Osteoblast (primary cell): ENCODE results near the gene KRTAP10-3. TPM values are rescaled to one million over a fixed set of nuclear protein-coding genes. Genes with fewer than 3 reads are reported as not detected.
"Not testable (repeated sequence)": the region's sequence is repeated elsewhere in the genome, so short reads cannot be mapped to it uniquely, and the experiment has no call there.

Experiments
- DNase-seq: peaks from one replicate; pipeline ENCODE4 v3.0.0; 2011; ENCODE audit warnings: low spot score, mixed read lengths; ENCODE audit not compliant: insufficient read length; ENCODE audit errors: missing footprints
- H2AFZ ChIP-seq: 2 replicates; pipeline ENCODE4 v1.6.0; 2011; ENCODE audit warnings: mild to moderate bottlenecking, low read length
- H3K27ac ChIP-seq: 2 replicates; pipeline ENCODE4 v1.5.1; 2011; ENCODE audit warnings: mild to moderate bottlenecking, low read depth, low read length, moderate library complexity
- H3K27me3 ChIP-seq: 2 replicates; pipeline ENCODE4 v1.6.0; 2012; ENCODE audit warnings: mild to moderate bottlenecking, control low read depth, inconsistent platforms, low read length, moderate library complexity; ENCODE audit not compliant: insufficient read depth
- H3K36me3 ChIP-seq: 2 replicates; pipeline ENCODE4 v1.5.1; 2011; ENCODE audit warnings: mild to moderate bottlenecking, low read length, control low read depth, moderate library complexity; ENCODE audit not compliant: insufficient read depth
- H3K4me1 ChIP-seq: 2 replicates; pipeline ENCODE4 v1.5.1; 2011; ENCODE audit warnings: mild to moderate bottlenecking, low read length, control low read depth, moderate library complexity; ENCODE audit not compliant: insufficient read depth
- H3K4me2 ChIP-seq: 2 replicates; pipeline ENCODE4 v1.6.0; 2011; ENCODE audit warnings: mild to moderate bottlenecking, low read length; ENCODE audit not compliant: insufficient read depth
- H3K4me3 ChIP-seq: fragments of 200-600 bp; sonication (generic); 3 replicates; pipeline ENCODE4 v1.5.1; 2012; ENCODE audit warnings: mild to moderate bottlenecking, low read length, inconsistent platforms; ENCODE audit not compliant: insufficient read depth
- H3K79me2 ChIP-seq: 2 replicates; pipeline ENCODE4 v1.6.0; 2012; ENCODE audit warnings: mild to moderate bottlenecking, low read length, control low read depth, inconsistent platforms; ENCODE audit not compliant: insufficient read depth
- H3K9me3 ChIP-seq: 2 replicates; pipeline ENCODE4 v1.5.1; 2011; ENCODE audit warnings: low read depth, low read length, control low read depth
- H4K20me1 ChIP-seq: 2 replicates; pipeline ENCODE4 v1.6.0; 2012; ENCODE audit warnings: mild to moderate bottlenecking, low read length, control low read depth; ENCODE audit not compliant: insufficient read depth
- CTCF ChIP-seq: IDR thresholded peaks from 2 replicates; pipeline ENCODE4 v1.5.1; 2011; ENCODE audit warnings: mild to moderate bottlenecking, low read depth, low read length, moderate library complexity; ENCODE audit errors: extremely low read depth
- total RNA-seq: library from RNA; depleted of rRNA; stranded (reverse); fragments of >200 nt; gene quantifications from 2 replicates; pipeline ENCODE4 v1.2.3, GENCODE V29; 2012

Gene KRTAP10-3
- total RNA-seq, 1 donor = not detected

- Histone ChIP-seq H3K27me3 (no peaks in the 10 kb centered on the region), H3K4me2 (no peak overlapping the region), H4K20me1 (no peaks in the 10 kb centered on the region), H2AFZ (no peak overlapping the region), H3K79me2 (no peaks in the 10 kb centered on the region), H3K27ac (no peak overlapping the region), H3K4me1 (no peaks in the 10 kb centered on the region), H3K36me3 (no peaks in the 10 kb centered on the region), H3K4me3 (no peak overlapping the region), H3K9me3 (no peaks in the 10 kb centered on the region)
- no peak for DNase-seq
- TF ChIP-seq CTCF = no peak
Observed at GRCh38 chr21:44583800-44584147, 25.2 kb upstream of the KRTAP10-3 start.

- Histone ChIP-seq H3K36me3 (no peaks in the 10 kb centered on the region), H3K27ac (no peak overlapping the region), H3K9me3 (no peaks in the 10 kb centered on the region), H3K4me2 (no peak overlapping the region), H2AFZ (no peak overlapping the region), H4K20me1 (no peaks in the 10 kb centered on the region), H3K79me2 (no peaks in the 10 kb centered on the region), H3K4me1 (no peaks in the 10 kb centered on the region), H3K27me3 (no peaks in the 10 kb centered on the region), H3K4me3 (no peak overlapping the region)
- DNase-seq = no peak
- TF ChIP-seq CTCF = no peak
Observed at GRCh38 chr21:44583089-44583799, 24.6 kb upstream of the KRTAP10-3 start.

GRCh38 chr21:44582055-44582454 lies 23.5 kb upstream of the KRTAP10-3 start:
- Histone ChIP-seq H3K4me2 (no peak overlapping the region), H3K4me3 (no peak overlapping the region), H3K27me3 (no peaks in the 10 kb centered on the region), H4K20me1 (no peaks in the 10 kb centered on the region), H3K79me2 (no peaks in the 10 kb centered on the region), H3K27ac (no peak overlapping the region), H2AFZ (no peak overlapping the region), H3K36me3 (no peaks in the 10 kb centered on the region), H3K9me3 (no peaks in the 10 kb centered on the region), H3K4me1 (no peaks in the 10 kb centered on the region)
- no peak for DNase-seq
- TF ChIP-seq CTCF = no peak

- Histone ChIP-seq H3K27ac (no peak overlapping the region), H3K36me3 (no peaks in the 10 kb centered on the region), H3K4me3 (no peak overlapping the region), H2AFZ (no peak overlapping the region), H3K27me3 (no peaks in the 10 kb centered on the region), H3K4me2 (no peak overlapping the region), H3K79me2 (no peaks in the 10 kb centered on the region), H4K20me1 (no peaks in the 10 kb centered on the region), H3K9me3 (no peaks in the 10 kb centered on the region), H3K4me1 (no peaks in the 10 kb centered on the region)
- DNase-seq = no peak
- TF ChIP-seq CTCF = no peak
Observed at GRCh38 chr21:44581158-44581557, 22.6 kb upstream of the KRTAP10-3 start.

GRCh38 chr21:44580231-44580821 lies 21.7 kb upstream of the KRTAP10-3 start, which contains the start of gene KRTAP10-5:
Gene KRTAP10-5 (minus strand): TSS chr21:44580604. CDS start chr21:44580578, 26 bp downstream.
- H2AFZ ChIP-seq, H3K79me2 ChIP-seq, H3K27me3 ChIP-seq, H3K4me1 ChIP-seq, DNase-seq, H3K27ac ChIP-seq, H3K9me3 ChIP-seq, H4K20me1 ChIP-seq, H3K4me2 ChIP-seq, H3K36me3 ChIP-seq, H3K4me3 ChIP-seq: not testable (repeated sequence)
